GM06990 (cell line): ENCODE results near the gene RASAL1.

Source experiments
- DNase-seq: peaks from one replicate; pipeline ENCODE4 v3.0.0-alpha.2; 2011; ENCODE audit not compliant: insufficient read length; ENCODE audit errors: extremely low read depth
- H3K27me3 ChIP-seq: replicated peaks from 2 replicates; pipeline ENCODE4 v1.6.0; 2011; ENCODE audit warnings: low read length; ENCODE audit not compliant: control insufficient read depth, insufficient read depth
- H3K36me3 ChIP-seq: 2 replicates; pipeline ENCODE4 v1.5.1; 2011; ENCODE audit warnings: low read length; ENCODE audit not compliant: control insufficient read depth, insufficient read depth
- H3K4me3 ChIP-seq: replicated peaks from 2 replicates; pipeline ENCODE4 v1.5.1; 2011; ENCODE audit warnings: low read depth, mild to moderate bottlenecking, control low read depth, low read length
- CTCF ChIP-seq: IDR thresholded peaks from 2 replicates; pipeline ENCODE4 v1.5.1; 2011; ENCODE audit warnings: low read length, control low read depth, mild to moderate bottlenecking, inconsistent platforms; ENCODE audit not compliant: insufficient read depth, poor library complexity, severe bottlenecking

The RASAL1 gene

GRCh38 chr12:113171543-113171942 lies 36.0 kb upstream of the RASAL1 start:
- no peak for TF ChIP-seq CTCF
- DNase-seq, result no peak
- H3K4me3 ChIP-seq, result no peak overlapping the region
- peaks cover 48% of the 10 kb centered on the region for H3K36me3 ChIP-seq
- no peaks in the 10 kb centered on the region for H3K27me3 ChIP-seq

GRCh38 chr12:113170926-113171325 lies 35.4 kb upstream of the RASAL1 start:
- no peak for DNase-seq
- no peak for TF ChIP-seq CTCF
- Histone ChIP-seq H3K4me3 (no peak overlapping the region), H3K27me3 (no peaks in the 10 kb centered on the region), H3K36me3 (peaks cover 48% of the 10 kb centered on the region)

GRCh38 chr12:113170457-113170856 lies 34.9 kb upstream of the RASAL1 start:
- TF ChIP-seq CTCF, result no peak
- Histone ChIP-seq H3K27me3 (no peaks in the 10 kb centered on the region), H3K36me3 (peaks cover 52% of the 10 kb centered on the region), H3K4me3 (no peak overlapping the region)
- DNase-seq, result no peak

- Histone ChIP-seq H3K27me3 (no peaks in the 10 kb centered on the region), H3K4me3 (no peak overlapping the region), H3K36me3 (peaks cover 54% of the 10 kb centered on the region)
- no peak for DNase-seq
- no peak for TF ChIP-seq CTCF
These were observed 34.1 kb upstream of the RASAL1 start for GRCh38 chr12:113169697-113170096.

- H3K4me3 ChIP-seq, result no peak overlapping the region
- no peaks in the 10 kb centered on the region for H3K27me3 ChIP-seq
- TF ChIP-seq CTCF, result no peak
- no peak for DNase-seq
- H3K36me3 ChIP-seq, result peaks cover 57% of the 10 kb centered on the region
These were observed 32.3 kb upstream of the RASAL1 start for GRCh38 chr12:113167868-113168267.

- TF ChIP-seq CTCF, result no peak
- Histone ChIP-seq H3K27me3 (no peaks in the 10 kb centered on the region), H3K36me3 (peaks cover 52% of the 10 kb centered on the region), H3K4me3 (no peak overlapping the region)
- no peak for DNase-seq
These were observed 30.2 kb upstream of the RASAL1 start for GRCh38 chr12:113165521-113166450.
